Measurements from ENCODE around the gene GOSR2. TPM values are rescaled to one million over a fixed set of nuclear protein-coding genes. Genes with fewer than 3 reads are reported as not detected.

GOSR2 gene
- total RNA-seq = 10 to 100 TPM; 41.0 to 57.7 (median 50.9) TPM

- TF ChIP-seq CTCF (IDR thresholded peaks at IDR 0.05) = peak in 2 of 3 donors; percentile 16 to 25
- peak; percentile 86 for TF ChIP-seq POLR2A (IDR thresholded peaks at IDR 0.05)
- TF ChIP-seq POLR2AphosphoS5 (IDR thresholded peaks at IDR 0.05) = peak; percentile 88 to 93 (median 92)
- Histone ChIP-seq H3K4me3 (peak within 1 kb of the TSS; percentile 78 to 97 (median 94)), H3K4me1 (no peaks in the 10 kb centered on the region), H3K9me3 (no peaks in the 10 kb centered on the region), H3K36me3 (no peaks in the 10 kb centered on the region), H3K27me3 (no peaks in the 10 kb centered on the region), H3K27ac (peak within 1 kb of the TSS; percentile 94 to 98)
- DNase-seq (ENCODE audit: low spot score in 2 of 2) = peak; percentile 65 to 77
- intact Hi-C loops (cut with DNase I; ENCODE audit: low total_unique reads) = no loop called here
Measured at GRCh38 chr17:46922804-46923635, at the start of gene GOSR2. GOSR2 (plus strand) TSS chr17:46923160; CDS start chr17:46923193, 33 bp downstream.

GRCh38 chr17:46873941-46874645 lies 48.9 kb upstream of the GOSR2 start:
- TF ChIP-seq CTCF (IDR thresholded peaks at IDR 0.05) = no peak
- Histone ChIP-seq H3K27me3 (no peaks in the 10 kb centered on the region), H3K9me3 (no peaks in the 10 kb centered on the region), H3K36me3 (no peaks in the 10 kb centered on the region), H3K4me3 (no peak overlapping the region), H3K27ac (no peak overlapping the region), H3K4me1 (no peaks in the 10 kb centered on the region)
- no peak for DNase-seq (ENCODE audit: low spot score in 2 of 2)
- intact Hi-C loops (cut with DNase I; ENCODE audit: low total_unique reads) = no loop called here

GRCh38 chr17:46874906-46875305 lies 48.1 kb upstream of the GOSR2 start:
- H3K27me3 ChIP-seq = no peaks in the 10 kb centered on the region
- H3K4me1 ChIP-seq = no peaks in the 10 kb centered on the region
- no peaks in the 10 kb centered on the region for H3K9me3 ChIP-seq
- no peak for DNase-seq (ENCODE audit: low spot score in 2 of 2)
- no peaks in the 10 kb centered on the region for H3K36me3 ChIP-seq
- H3K27ac ChIP-seq = no peak overlapping the region
- intact Hi-C loops (cut with DNase I; ENCODE audit: low total_unique reads) = no loop called here
- TF ChIP-seq POLR2A (IDR thresholded peaks at IDR 0.05) (no peak), POLR2AphosphoS5 (IDR thresholded peaks at IDR 0.05) (no peak), CTCF (IDR thresholded peaks at IDR 0.05) (no peak)
- H3K4me3 ChIP-seq = no peak overlapping the region

GRCh38 chr17:46875849-46876352 lies 47.1 kb upstream of the GOSR2 start:
- H3K27me3 ChIP-seq = no peaks in the 10 kb centered on the region
- no peaks in the 10 kb centered on the region for H3K36me3 ChIP-seq
- H3K27ac ChIP-seq = no peak overlapping the region
- TF ChIP-seq CTCF (IDR thresholded peaks at IDR 0.05) (no peak), POLR2AphosphoS5 (IDR thresholded peaks at IDR 0.05) (no peak), POLR2A (IDR thresholded peaks at IDR 0.05) (no peak)
- no peaks in the 10 kb centered on the region for H3K9me3 ChIP-seq
- no peaks in the 10 kb centered on the region for H3K4me1 ChIP-seq
- H3K4me3 ChIP-seq = no peak overlapping the region
- DNase-seq (ENCODE audit: low spot score in 2 of 2) = no peak
- intact Hi-C loops (cut with DNase I; ENCODE audit: low total_unique reads) = no loop called here

Data from breast epithelium (tissue), 4 donors.